Measurements from ENCODE around the gene BFSP2.

- TF ChIP-seq SAFB2 (CRISPR knock-in tag; IDR thresholded peaks at IDR 0.05; ENCODE audit: borderline replicate concordance, low read depth): no peak
- no peak for TF ChIP-seq FOXC1 (CRISPR knock-in tag; IDR thresholded peaks at IDR 0.05; ENCODE audit: borderline replicate concordance)
- no peak for TF ChIP-seq CTCF (CRISPR knock-in tag; IDR thresholded peaks at IDR 0.05)
- no peak for TF ChIP-seq GATAD2A (CRISPR knock-in tag; IDR thresholded peaks at IDR 0.05)
- no peak for TF ChIP-seq GABPB1 (CRISPR knock-in tag; IDR thresholded peaks at IDR 0.05)
- TF ChIP-seq GABPA (IDR thresholded peaks at IDR 0.05; ENCODE audit: low read depth, low read length): no peak
- no peak for TF ChIP-seq GABPA (CRISPR knock-in tag; IDR thresholded peaks at IDR 0.05; ENCODE audit: low read depth)
- TF ChIP-seq ZNF205 (CRISPR knock-in tag; IDR thresholded peaks at IDR 0.05): no peak
These were observed 91.7 kb downstream of the BFSP2 start for GRCh38 chr3:133491481-133492059.
